SK-N-SH (cell line): ENCODE results near the gene CHERP. TPM values are rescaled to one million over a fixed set of nuclear protein-coding genes. Genes with fewer than 3 reads are reported as not detected.

Source experiments
- CTCF ChIA-PET: fragments of 300-600, 350-600 bp; formaldehyde crosslinking; extraction: SDS; loops from one replicate; lab custom pipeline; 2021; lab: Yijun Ruan, JAX
- POLR2A ChIA-PET: fragments of 350-600 bp; sonication (Branson Sonifier 250); formaldehyde crosslinking; extraction: SDS; loops from one replicate; lab custom pipeline; 2020; ENCODE audit warnings: antibody characterized with exemption, inconsistent platforms; lab: Yijun Ruan, JAX
- DNase-seq: peaks from one replicate; pipeline ENCODE4 v3.0.0; 2012
- H2AFZ ChIP-seq: fragments of 200-600 bp; sonication (generic); 2 replicates; pipeline ENCODE4 v1.8.1; 2016; ENCODE audit warnings: antibody characterized with exemption, mild to moderate bottlenecking, low read depth
- H3F3A ChIP-seq: fragments of 200-600 bp; sonication (generic); replicated peaks from 2 replicates; pipeline ENCODE3; 2016; ENCODE audit warnings: antibody characterized with exemption, mild to moderate bottlenecking; ENCODE audit not compliant: insufficient read depth
- H3K27ac ChIP-seq, 2 experiments: fragments of 200-500 bp in 1 of 2; fragments of 200-600 bp in 1 of 2; sonication (Bioruptor generic) in 1 of 2; sonication (generic), shearing (Covaris generic) in 1 of 2; 2 replicates each; pipeline versions ENCODE4 v1.5.1 to v1.6.1; 2014 to 2016; ENCODE audit warnings: low read depth in 2 of 2, inconsistent platforms in 1 of 2, low read length in 1 of 2, mild to moderate bottlenecking in 1 of 2, mixed read lengths in 1 of 2
- H3K27me3 ChIP-seq: fragments of 200-600 bp; sonication (generic), shearing (Covaris generic); 2 replicates; pipeline ENCODE4 v1.6.1; 2016; ENCODE audit warnings: mixed run types; ENCODE audit not compliant: insufficient read depth
- H3K36me3 ChIP-seq, 2 experiments: fragments of 200-500 bp in 1 of 2; fragments of 200-600 bp in 1 of 2; sonication (Bioruptor generic) in 1 of 2; sonication (generic) in 1 of 2; replicated peaks in 1 of 2; 2 replicates each; pipeline versions ENCODE3 to v1.5.1; 2014 to 2016; ENCODE audit warnings: low read length in 1 of 2, mild to moderate bottlenecking in 1 of 2; ENCODE audit not compliant: insufficient read depth in 2 of 2, control insufficient read depth in 1 of 2
- H3K4me1 ChIP-seq, 2 experiments: fragments of 200-500 bp in 1 of 2; fragments of 200-600 bp in 1 of 2; sonication (Bioruptor generic) in 1 of 2; sonication (generic), shearing (Covaris generic) in 1 of 2; 2 replicates each; pipeline versions ENCODE4 v1.5.1 to v1.6.1; 2014 to 2016; ENCODE audit warnings: low read depth in 1 of 2, low read length in 1 of 2, mixed run types in 1 of 2; ENCODE audit not compliant: insufficient read depth in 2 of 2, control insufficient read depth in 1 of 2
- H3K4me2 ChIP-seq: fragments of 200-600 bp; sonication (generic), shearing (Covaris generic); 2 replicates; pipeline ENCODE4 v1.6.1; 2017; ENCODE audit warnings: mixed run types
- H3K4me3 ChIP-seq, 2 experiments: fragments of 200-500 bp in 1 of 2; fragments of 200-600 bp in 1 of 2; sonication (Bioruptor generic) in 1 of 2; sonication (generic), shearing (Covaris generic) in 1 of 2; 2 replicates each; pipeline versions ENCODE4 v1.5.1 to v1.8.1; 2014 to 2016; ENCODE audit warnings: low read depth in 2 of 2, inconsistent platforms in 1 of 2, low read length in 1 of 2, mild to moderate bottlenecking in 1 of 2, mixed read lengths in 1 of 2, moderate library complexity in 1 of 2
- H3K79me2 ChIP-seq: fragments of 200-600 bp; sonication (generic); 2 replicates; pipeline ENCODE4 v1.8.1; 2017; ENCODE audit warnings: mild to moderate bottlenecking; ENCODE audit not compliant: insufficient read depth
- H3K9ac ChIP-seq: fragments of 200-600 bp; sonication (generic); 2 replicates; pipeline ENCODE4 v1.6.1; 2017; ENCODE audit warnings: mixed run types
- H3K9me2 ChIP-seq: fragments of 200-600 bp; sonication (generic); 2 replicates; pipeline ENCODE4 v1.6.1; 2017; ENCODE audit warnings: mixed run types
- H3K9me3 ChIP-seq: fragments of 200-600 bp; sonication (generic); 2 replicates; pipeline ENCODE4 v1.6.1; 2017; ENCODE audit warnings: mixed run types, mild to moderate bottlenecking, moderate library complexity
- H4K20me1 ChIP-seq: fragments of 200-600 bp; sonication (generic); 2 replicates; pipeline ENCODE4 v1.6.1; 2017; ENCODE audit warnings: mild to moderate bottlenecking, mixed run types; ENCODE audit not compliant: insufficient read depth
- CHD2 ChIP-seq: fragments of 150-350 bp; IDR thresholded peaks from 2 replicates; pipeline ENCODE4 v1.6.1; 2018; ENCODE audit warnings: low read length; ENCODE audit not compliant: partially characterized antibody
- FOXJ3 ChIP-seq: sonication (generic); formaldehyde crosslinking; IDR thresholded peaks from 2 replicates; pipeline ENCODE4 v1.5.1; 2020; ENCODE audit warnings: mild to moderate bottlenecking, missing genetic modification reagents
- GABPA ChIP-seq: IDR thresholded peaks from 2 replicates; pipeline ENCODE4 v1.4.0; 2012; ENCODE audit warnings: low read depth, mild to moderate bottlenecking
- GATA2 ChIP-seq: sonication (generic); formaldehyde crosslinking; IDR thresholded peaks from 2 replicates; pipeline ENCODE4 v1.5.0; 2020; ENCODE audit warnings: mild to moderate bottlenecking, missing genetic modification reagents
- JUND ChIP-seq: IDR thresholded peaks from 2 replicates; pipeline ENCODE4 v1.4.0; 2012
- MXI1 ChIP-seq: IDR thresholded peaks from 2 replicates; pipeline ENCODE4 v1.6.1; 2012; ENCODE audit warnings: mild to moderate bottlenecking, low read depth, low read length, improper control_type of control experiment
- NRF1 ChIP-seq: IDR thresholded peaks from 2 replicates; pipeline ENCODE4 v1.6.1; 2012; ENCODE audit warnings: low read depth, mild to moderate bottlenecking, low read length
- PBX3 ChIP-seq: IDR thresholded peaks from 2 replicates; pipeline ENCODE4; 2012
- RAD21 ChIP-seq: IDR thresholded peaks from 2 replicates; pipeline ENCODE4 v1.6.1; 2012; ENCODE audit warnings: mild to moderate bottlenecking, low read length
- RXRA ChIP-seq: IDR thresholded peaks from 2 replicates; pipeline ENCODE4 v1.4.0; 2012; ENCODE audit warnings: low read depth, mild to moderate bottlenecking, borderline replicate concordance
- SIN3A ChIP-seq: IDR thresholded peaks from 2 replicates; pipeline ENCODE4 v1.6.1; 2012; ENCODE audit warnings: low read depth, mild to moderate bottlenecking, low read length, moderate library complexity, borderline replicate concordance
- SMC3 ChIP-seq: IDR thresholded peaks from 2 replicates; pipeline ENCODE4 v1.6.1; 2012; ENCODE audit warnings: low read depth, low read length, improper control_type of control experiment
- USF1 ChIP-seq: IDR thresholded peaks from 2 replicates; pipeline ENCODE4 v1.4.0; 2012; ENCODE audit warnings: low read depth, borderline replicate concordance
- YY1 ChIP-seq: IDR thresholded peaks from 2 replicates; pipeline ENCODE4 v1.4.0; 2012; ENCODE audit warnings: low read depth, mild to moderate bottlenecking
- WGBS: methylation state at CpG from one replicate; pipeline ENCODE4 v1.1.6; 2017; ENCODE audit warnings: low lambda C conversion rate; 5-methylcytosine and 5-hydroxymethylcytosine counted together
- polyA plus RNA-seq, 3 experiments: library from polyadenylated mRNA; depleted of rRNA; stranded (reverse); fragments of >200 nt; gene quantifications; 2 replicates each; pipeline ENCODE4 v1.2.3, GENCODE V29; 2012
- TF ChIP-seq, protein P1 (sequence below): fragments of 150-350 bp; IDR thresholded peaks from 2 replicates; pipeline ENCODE4 v1.6.1; 2017; ENCODE audit warnings: antibody characterized with exemption, low read length, low read depth, borderline replicate concordance

CHERP gene
- polyA plus RNA-seq, 1 of the 3 experiments (the other 2 are of a cell fraction): 16.8 TPM

DNA sequence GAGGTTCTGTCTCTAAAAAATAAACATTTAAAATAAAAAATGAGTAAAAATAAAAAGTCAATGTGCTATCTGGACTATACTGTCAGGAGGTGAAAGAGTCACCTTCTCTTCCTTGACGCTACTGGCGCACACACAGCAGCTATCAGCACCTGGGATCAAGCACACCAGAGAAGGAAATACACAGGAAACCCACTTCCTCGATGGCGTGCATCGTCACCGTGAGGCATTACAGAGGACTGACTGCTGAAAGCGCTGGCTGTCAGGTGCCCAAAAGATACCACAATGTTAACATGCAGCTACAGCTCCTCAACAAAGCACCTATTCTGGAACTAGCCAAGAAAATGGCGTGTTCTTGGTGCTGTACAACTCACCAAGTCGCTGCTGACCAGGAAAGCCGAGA is 23.9 kb upstream of the CHERP start:
- Histone ChIP-seq H3K27me3 (no peaks in the 10 kb centered on the region), H3K9me3 (no peaks in the 10 kb centered on the region), H3F3A (no peaks in the 10 kb centered on the region), H3K4me1 (peaks cover 0 to 5% of the 10 kb centered on the region in 2 experiments; a peak in 1 of 4 replicates), H3K4me2 (no peak overlapping the region), H2AFZ (no peak overlapping the region), H3K9me2 (no peaks in the 10 kb centered on the region), H3K79me2 (peaks cover 43% of the 10 kb centered on the region), H4K20me1 (no peaks in the 10 kb centered on the region), H3K4me3 (no peak overlapping the region), H3K36me3 (peaks cover 35 to 42% of the 10 kb centered on the region in 2 experiments), H3K9ac (no peak overlapping the region), H3K27ac (no peak overlapping the region)
- ChIA-PET CTCF (no interaction called here), POLR2A (no interaction called here)
- TF ChIP-seq CHD2 (no peak), GABPA (no peak)
- no peak for DNase-seq
- WGBS: 92% methylated on average over 8 of the region's 10 CpGs

DNA sequence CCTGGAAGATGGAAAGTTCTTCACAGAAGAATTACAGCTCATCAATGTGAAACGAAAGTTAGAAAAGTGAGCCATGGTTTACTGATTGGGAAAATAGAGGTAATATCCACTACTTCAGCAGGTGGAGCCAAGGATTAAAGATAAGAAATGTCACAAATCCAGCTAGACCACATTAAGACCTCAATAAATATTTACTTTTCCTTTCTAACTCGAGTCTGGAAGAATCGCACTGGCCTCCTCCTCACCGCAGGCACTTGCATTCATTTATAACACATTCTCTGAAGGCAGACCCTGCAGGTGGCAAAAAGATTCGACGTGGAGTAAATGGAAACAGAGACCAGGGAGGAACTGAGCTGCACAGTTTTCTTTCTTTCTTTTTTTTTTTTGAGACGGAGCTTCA is 22.6 kb upstream of the CHERP start:
- Histone ChIP-seq H2AFZ (no peak overlapping the region), H3K4me1 (no peaks in the 10 kb centered on the region), H3K9me3 (no peaks in the 10 kb centered on the region), H3K4me3 (no peak overlapping the region), H3K79me2 (peaks cover 30% of the 10 kb centered on the region), H3K36me3 (peaks cover 40 to 41% of the 10 kb centered on the region in 2 experiments), H3K4me2 (no peak overlapping the region), H3F3A (no peaks in the 10 kb centered on the region), H3K9me2 (no peaks in the 10 kb centered on the region), H4K20me1 (no peaks in the 10 kb centered on the region), H3K9ac (no peak overlapping the region), H3K27ac (no peak overlapping the region), H3K27me3 (no peaks in the 10 kb centered on the region)
- TF ChIP-seq GATA2 (CRISPR knock-in tag) (no peak), MXI1 (no peak), JUND (no peak), RAD21 (no peak), USF1 (no peak), SMC3 (no peak), RXRA (no peak), YY1 (no peak), PBX3 (no peak), NRF1 (no peak), FOXJ3 (no peak), CHD2 (no peak), SIN3A (no peak)
- TF ChIP-seq, protein P1, sequence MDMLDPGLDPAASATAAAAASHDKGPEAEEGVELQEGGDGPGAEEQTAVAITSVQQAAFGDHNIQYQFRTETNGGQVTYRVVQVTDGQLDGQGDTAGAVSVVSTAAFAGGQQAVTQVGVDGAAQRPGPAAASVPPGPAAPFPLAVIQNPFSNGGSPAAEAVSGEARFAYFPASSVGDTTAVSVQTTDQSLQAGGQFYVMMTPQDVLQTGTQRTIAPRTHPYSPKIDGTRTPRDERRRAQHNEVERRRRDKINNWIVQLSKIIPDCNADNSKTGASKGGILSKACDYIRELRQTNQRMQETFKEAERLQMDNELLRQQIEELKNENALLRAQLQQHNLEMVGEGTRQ: no peak
- 95% methylated on average over 7 of the region's 7 CpGs for WGBS
- POLR2A ChIA-PET: no interaction called here
- no peak for DNase-seq
- CTCF ChIA-PET: no interaction called here
